ENCODE results near the gene XPOT.

XPOT gene

GRCh38 chr12:64466178-64466577 lies 62.0 kb downstream of the XPOT start:
- DNase-seq (ENCODE audit: low read depth), result no peak

GRCh38 chr12:64468966-64469365 lies 64.8 kb downstream of the XPOT start:
- no peak for DNase-seq (ENCODE audit: low read depth)

- no peak for DNase-seq (ENCODE audit: low read depth)
Measured at GRCh38 chr12:64469455-64470142, 65.4 kb downstream of the XPOT start.

DNA sequence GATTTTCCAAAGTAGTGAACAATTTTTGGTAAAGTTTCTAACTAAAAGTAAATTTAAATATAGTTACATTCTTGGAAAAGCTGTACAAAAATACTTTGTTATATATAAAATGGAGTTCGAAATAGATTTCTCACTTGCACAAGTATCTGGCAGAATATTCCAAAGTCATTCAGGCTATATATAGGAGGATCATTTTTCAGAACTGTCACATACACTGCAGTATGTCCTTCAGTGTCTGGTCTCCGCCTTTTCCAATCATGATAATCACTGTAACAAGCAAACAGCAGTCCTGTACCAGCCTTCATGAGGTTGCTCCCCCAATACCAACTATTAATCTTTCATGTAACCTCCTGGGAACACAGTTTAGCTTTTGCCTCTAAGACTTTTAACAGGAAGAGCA lies 66.3 kb downstream of the XPOT start:
- DNase-seq (ENCODE audit: low read depth), result no peak

DNA sequence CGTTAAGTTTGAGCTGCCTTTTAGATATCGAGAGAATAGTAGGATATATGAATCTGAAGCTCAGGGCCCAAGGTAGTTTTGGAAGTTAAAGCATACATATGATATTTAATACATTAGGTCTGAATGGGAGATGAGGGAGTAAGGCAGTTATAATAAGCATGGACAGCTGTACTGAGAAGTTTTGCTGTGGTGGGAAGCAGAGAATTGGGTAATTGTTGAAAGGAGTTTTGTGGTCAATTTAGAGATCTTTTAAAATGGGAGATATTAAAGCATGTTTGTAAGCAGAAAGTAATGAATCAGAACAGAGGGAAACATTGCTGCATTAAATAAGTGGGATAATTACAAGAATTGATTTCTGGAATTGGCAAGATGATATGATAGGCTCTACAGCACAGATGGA lies 69.0 kb downstream of the XPOT start:
- no peak for DNase-seq (ENCODE audit: low read depth)

GRCh38 chr12:64475518-64475917 lies 71.3 kb downstream of the XPOT start:
- no peak for DNase-seq (ENCODE audit: low read depth)

- DNase-seq (ENCODE audit: low read depth), result no peak
Measured at GRCh38 chr12:64476844-64477243, 72.7 kb downstream of the XPOT start.

DNA sequence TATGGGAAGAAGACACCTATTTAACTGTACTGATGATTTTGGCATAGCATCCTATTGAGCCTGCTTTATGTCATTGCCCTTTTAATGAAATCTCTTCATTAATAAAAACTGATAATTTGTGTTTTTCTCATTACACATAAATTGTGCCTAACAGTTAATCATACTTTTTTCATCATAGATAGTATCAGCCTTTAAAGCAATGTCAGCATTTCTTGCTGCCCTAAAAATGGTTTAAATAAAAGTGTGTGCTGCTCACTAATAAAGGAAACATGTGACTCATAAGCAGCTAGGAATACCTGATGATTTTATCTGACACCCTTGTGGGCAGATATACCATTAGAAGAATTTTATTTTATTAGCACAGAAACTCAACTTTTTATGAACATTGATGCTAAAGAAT lies 74.5 kb downstream of the XPOT start:
- DNase-seq (ENCODE audit: low read depth), result no peak

GRCh38 chr12:64480148-64480547 lies 76.0 kb downstream of the XPOT start:
- no peak for DNase-seq (ENCODE audit: low read depth)

GRCh38 chr12:64486657-64487056 lies 82.5 kb downstream of the XPOT start:
- DNase-seq (ENCODE audit: low read depth), result no peak

GRCh38 chr12:64491718-64492117 lies 87.5 kb downstream of the XPOT start:
- DNase-seq (ENCODE audit: low read depth), result no peak

GRCh38 chr12:64493513-64493912 lies 89.3 kb downstream of the XPOT start:
- DNase-seq (ENCODE audit: low read depth), result no peak

DNA sequence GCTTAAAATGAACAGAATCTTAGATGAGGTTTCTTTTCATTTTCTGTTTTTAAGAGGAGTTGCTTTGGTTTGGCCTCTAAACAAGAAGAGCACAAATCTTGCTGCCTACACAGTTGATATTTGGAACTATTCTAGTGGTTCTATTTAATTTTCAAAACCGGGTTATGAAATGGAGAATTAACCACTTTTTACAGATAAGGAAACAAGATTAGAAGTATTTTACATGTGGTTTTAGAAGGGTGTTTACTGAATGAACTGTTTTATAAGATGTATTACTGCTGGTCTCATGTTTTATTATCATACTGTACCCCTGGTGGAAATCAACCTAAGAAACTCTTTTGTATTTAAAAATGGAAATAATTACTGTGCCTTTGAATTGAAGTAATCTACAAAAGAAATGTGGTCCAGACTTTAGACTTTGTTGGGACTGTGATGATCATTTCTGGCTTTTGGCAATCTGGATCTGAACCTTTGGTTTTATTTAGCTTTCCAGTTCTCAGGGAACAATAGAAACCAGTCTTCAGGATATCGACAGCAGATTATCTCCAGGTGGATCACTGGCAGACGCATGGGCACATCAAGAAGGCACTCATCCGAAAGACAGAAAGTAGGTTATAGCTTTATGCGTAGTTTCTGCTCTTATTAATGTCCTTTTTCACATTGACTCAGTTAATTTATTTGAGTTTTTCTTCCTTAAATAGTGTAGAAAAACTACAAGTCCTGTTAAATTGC lies 91.0 kb downstream of the XPOT start:
- DNase-seq (ENCODE audit: low read depth), result no peak

- no peak for DNase-seq (ENCODE audit: low read depth)
Measured at GRCh38 chr12:64496839-64497400, 92.7 kb downstream of the XPOT start.

DNA sequence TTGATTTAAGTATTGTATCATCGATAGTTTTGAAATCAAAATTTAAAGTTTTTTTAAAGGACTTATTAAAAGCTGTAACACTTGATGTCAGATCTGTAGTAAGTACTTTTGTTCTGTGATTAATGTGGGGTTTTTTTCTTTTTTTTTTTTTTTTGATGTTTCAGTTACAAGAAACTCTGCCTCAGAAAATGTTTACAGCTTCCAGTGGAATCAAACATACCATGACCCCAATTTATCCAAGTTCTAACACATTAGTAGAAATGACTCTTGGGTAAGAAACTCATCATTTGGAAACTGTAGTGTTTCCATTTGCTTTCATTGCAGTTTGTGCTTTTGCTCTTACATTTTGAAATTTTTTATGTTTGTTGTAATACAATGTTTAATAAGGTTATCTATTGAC lies 93.3 kb downstream of the XPOT start:
- no peak for DNase-seq (ENCODE audit: low read depth)

DNA sequence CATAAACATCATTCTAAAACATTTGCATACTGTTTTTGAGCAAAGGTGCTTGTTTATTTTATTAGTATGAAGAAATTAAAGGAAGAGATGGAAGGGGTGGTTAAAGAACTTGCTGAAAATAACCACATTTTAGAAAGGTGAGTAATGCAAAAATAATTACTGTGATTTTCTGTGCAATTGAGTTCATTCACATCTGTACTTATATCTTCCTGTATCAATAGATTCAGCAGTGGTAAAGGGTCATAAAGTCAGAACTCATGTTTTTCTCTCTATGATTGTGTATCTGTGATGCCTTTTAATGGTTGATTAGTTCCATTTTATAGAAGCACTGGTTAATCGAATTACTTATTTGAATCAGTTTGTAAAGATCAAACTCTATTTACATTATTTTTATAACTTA lies 93.7 kb downstream of the XPOT start:
- DNase-seq (ENCODE audit: low read depth), result no peak

DNA sequence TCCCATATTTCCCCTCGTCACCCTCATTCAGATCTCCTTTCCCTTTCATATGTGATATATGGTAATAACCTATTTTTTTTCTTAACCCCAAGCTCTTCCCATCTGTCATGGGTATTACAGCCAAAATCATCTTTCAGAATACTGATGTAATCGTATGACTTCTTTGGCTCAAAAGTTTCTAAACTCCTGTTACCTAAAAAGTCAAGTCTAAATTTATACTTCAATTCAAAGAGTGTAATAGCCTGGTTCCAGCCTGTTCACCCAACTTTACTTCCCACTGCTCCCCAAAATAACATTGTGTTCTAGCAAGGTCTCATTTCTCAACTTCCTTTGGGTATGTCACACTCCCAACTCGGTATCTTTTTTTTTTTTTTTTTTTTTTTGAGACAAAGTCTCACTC lies 96.2 kb downstream of the XPOT start:
- DNase-seq (ENCODE audit: low read depth), result no peak
